ENCODE results near the gene HEATR5B. TPM values are rescaled to one million over a fixed set of nuclear protein-coding genes. Genes with fewer than 3 reads are reported as not detected.

The HEATR5B gene
- total and polyA plus RNA-seq, 2 experiments from 2014 or later: 5.5 to 12.1 TPM

DNA sequence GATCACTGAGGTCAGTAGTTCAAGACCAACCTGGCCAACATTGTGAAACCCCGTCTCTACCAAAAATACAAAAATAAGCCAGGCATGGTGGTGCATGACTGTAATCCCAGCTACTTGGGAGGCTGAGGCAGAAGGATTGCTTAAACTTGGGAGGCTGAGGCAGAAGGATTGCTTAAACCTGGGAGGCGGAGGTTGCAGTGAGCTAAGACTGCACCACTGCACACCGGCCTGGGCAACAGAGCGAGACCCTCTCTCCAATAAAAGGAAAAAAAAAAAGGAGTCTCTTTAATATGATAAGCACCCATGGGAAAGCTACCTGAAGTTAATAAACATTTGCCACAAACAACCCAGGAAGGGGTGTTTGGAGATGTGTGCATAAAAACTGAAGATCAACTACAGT lies 120.4 kb downstream of the HEATR5B start:
- no peaks in the 10 kb centered on the region for H3K9me3 ChIP-seq (ENCODE audit: low read depth)
- peak overlapping the region; percentile 89 for H3K27ac ChIP-seq
- no peak for DNase-seq (ENCODE audit: low read depth in 1 of 2, low spot score in 1 of 2)
- H3K27me3 ChIP-seq: no peaks in the 10 kb centered on the region
- TF ChIP-seq, protein P1, sequence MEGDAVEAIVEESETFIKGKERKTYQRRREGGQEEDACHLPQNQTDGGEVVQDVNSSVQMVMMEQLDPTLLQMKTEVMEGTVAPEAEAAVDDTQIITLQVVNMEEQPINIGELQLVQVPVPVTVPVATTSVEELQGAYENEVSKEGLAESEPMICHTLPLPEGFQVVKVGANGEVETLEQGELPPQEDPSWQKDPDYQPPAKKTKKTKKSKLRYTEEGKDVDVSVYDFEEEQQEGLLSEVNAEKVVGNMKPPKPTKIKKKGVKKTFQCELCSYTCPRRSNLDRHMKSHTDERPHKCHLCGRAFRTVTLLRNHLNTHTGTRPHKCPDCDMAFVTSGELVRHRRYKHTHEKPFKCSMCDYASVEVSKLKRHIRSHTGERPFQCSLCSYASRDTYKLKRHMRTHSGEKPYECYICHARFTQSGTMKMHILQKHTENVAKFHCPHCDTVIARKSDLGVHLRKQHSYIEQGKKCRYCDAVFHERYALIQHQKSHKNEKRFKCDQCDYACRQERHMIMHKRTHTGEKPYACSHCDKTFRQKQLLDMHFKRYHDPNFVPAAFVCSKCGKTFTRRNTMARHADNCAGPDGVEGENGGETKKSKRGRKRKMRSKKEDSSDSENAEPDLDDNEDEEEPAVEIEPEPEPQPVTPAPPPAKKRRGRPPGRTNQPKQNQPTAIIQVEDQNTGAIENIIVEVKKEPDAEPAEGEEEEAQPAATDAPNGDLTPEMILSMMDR (IDR thresholded peaks at IDR 0.05; ENCODE audit: low read depth, low read length): no peak
- peaks cover 14% of the 10 kb centered on the region for H3K4me1 ChIP-seq (ENCODE audit: low read depth)
- no peak overlapping the region for H3K4me3 ChIP-seq
- no peaks in the 10 kb centered on the region for H3K36me3 ChIP-seq

DNA sequence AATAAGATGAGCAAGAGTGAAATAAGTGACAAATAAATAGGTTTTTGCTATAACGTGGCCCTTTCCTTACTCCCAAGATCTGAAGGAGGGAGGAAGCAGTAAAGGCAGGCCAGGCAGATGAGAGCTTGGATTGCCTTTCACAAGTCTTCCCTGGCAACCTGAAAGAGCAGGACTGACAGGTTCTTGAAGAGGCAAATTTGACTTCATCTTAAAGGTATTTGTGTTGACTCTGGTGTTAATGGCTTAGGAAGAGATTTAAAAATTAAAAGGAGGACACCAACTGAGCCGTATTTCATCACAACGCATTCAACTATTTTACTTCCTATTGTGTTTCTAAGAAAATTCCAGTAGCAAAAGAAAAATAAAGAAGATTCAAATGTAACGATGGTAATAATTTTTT lies 121.1 kb downstream of the HEATR5B start:
- Histone ChIP-seq H3K27me3 (no peaks in the 10 kb centered on the region), H3K36me3 (no peaks in the 10 kb centered on the region), H3K27ac (no peak overlapping the region), H3K9me3 (ENCODE audit: low read depth) (no peaks in the 10 kb centered on the region), H3K4me1 (ENCODE audit: low read depth) (peaks cover 14% of the 10 kb centered on the region), H3K4me3 (no peak overlapping the region)
- TF ChIP-seq, protein P1 (IDR thresholded peaks at IDR 0.05; ENCODE audit: low read depth, low read length): no peak
- no peak for DNase-seq (ENCODE audit: low read depth in 1 of 2, low spot score in 1 of 2)

DNA sequence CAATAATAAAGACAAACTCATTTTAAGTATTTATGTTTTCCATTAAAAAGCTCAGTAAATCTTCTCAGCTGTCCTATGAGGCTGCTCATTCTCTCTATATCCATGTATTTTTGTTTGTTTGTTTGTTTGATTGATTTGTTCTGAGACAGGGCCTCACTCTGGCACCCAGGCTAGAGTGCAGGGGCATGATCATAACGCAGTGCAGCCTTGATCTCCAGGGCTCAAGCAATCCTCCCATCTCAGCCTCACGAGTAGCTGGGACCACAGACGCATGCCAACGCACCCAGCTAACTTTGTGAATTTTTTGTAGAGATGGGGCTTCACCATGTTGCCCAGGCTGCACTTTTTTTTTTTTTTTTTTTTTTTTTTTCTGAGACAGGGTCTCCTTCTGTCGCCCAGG lies 123.4 kb downstream of the HEATR5B start:
- no peak overlapping the region for H3K27ac ChIP-seq
- H3K27me3 ChIP-seq: no peaks in the 10 kb centered on the region
- H3K36me3 ChIP-seq: no peaks in the 10 kb centered on the region
- DNase-seq (ENCODE audit: low read depth in 1 of 2, low spot score in 1 of 2): no peak
- H3K9me3 ChIP-seq (ENCODE audit: low read depth): no peaks in the 10 kb centered on the region
- TF ChIP-seq, protein P1 (IDR thresholded peaks at IDR 0.05; ENCODE audit: low read depth, low read length): no peak
- H3K4me1 ChIP-seq (ENCODE audit: low read depth): peaks cover 10% of the 10 kb centered on the region
- no peak overlapping the region for H3K4me3 ChIP-seq

DNA sequence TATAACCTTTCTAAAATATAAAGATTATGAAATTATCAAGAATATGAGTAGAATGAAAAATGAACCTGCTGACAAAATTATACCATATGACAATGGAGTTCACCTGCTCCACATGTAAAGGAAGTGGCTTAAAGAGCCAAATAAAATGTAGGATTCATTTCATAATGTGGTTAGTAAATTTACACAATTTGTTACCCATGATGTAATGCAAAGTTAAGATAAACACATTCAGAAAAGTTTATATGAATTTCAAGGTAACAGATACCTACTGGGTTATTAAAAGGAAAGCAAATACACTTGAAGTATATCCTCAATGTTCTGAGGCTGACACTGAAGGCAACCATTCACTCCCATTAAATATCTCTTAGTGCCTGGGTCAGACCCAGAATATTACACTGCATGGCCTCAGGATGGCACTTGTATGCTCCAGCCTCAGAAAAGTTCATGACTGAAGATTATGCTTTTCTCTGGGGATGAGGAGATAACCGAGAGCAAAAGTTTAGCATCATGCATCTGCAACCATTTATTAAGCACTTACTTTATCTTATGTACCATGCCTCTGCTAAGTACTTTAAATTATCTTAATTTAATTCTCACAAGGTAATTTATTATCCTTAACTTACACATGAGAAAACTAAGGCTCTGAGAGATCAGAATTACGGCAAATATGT lies 124.0 kb downstream of the HEATR5B start:
- Histone ChIP-seq H3K9me3 (ENCODE audit: low read depth) (no peaks in the 10 kb centered on the region), H3K36me3 (no peaks in the 10 kb centered on the region), H3K4me3 (no peak overlapping the region), H3K27me3 (no peaks in the 10 kb centered on the region), H3K27ac (no peak overlapping the region), H3K4me1 (ENCODE audit: low read depth) (peaks cover 10% of the 10 kb centered on the region)
- DNase-seq (ENCODE audit: low read depth in 1 of 2, low spot score in 1 of 2): no peak
- TF ChIP-seq, protein P1 (IDR thresholded peaks at IDR 0.05; ENCODE audit: low read depth, low read length): no peak

DNA sequence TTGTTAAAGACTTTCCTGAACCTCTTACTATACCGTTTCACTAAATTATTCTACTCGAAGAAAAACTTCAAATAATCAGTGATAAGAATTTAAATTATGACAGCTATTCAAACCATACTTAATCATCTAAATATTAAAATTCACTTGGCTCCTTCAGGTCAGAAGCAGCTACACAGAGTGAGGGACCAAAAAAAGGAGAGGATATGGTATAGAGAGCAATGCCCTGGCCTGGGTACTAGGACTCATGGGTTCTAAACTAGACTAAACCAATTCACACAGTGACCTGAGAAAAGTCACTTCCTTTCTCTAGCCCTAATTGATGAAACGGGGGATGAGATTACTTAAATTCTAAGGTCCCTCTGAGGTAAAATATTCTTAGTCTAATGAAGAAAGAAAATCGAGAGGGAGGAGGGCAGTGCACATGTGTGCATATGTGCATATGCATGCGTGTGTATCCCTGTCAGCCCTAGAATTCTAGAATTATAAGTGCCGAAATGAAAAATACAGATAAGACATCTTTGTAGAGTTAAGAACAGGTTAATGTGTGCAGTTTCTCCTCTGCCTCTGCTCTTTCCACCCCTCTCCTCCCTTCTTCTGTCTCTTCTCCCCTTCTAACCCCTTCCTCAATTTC lies 129.1 kb downstream of the HEATR5B start:
- Histone ChIP-seq H3K27me3 (no peaks in the 10 kb centered on the region), H3K4me3 (no peak overlapping the region), H3K4me1 (ENCODE audit: low read depth) (peaks cover 5% of the 10 kb centered on the region), H3K36me3 (no peaks in the 10 kb centered on the region), H3K27ac (no peak overlapping the region), H3K9me3 (ENCODE audit: low read depth) (no peaks in the 10 kb centered on the region)
- TF ChIP-seq, protein P1 (IDR thresholded peaks at IDR 0.05; ENCODE audit: low read depth, low read length): no peak
- no peak for DNase-seq (ENCODE audit: low read depth in 1 of 2, low spot score in 1 of 2)
